ENCODE results near the gene KRTAP10-6. TPM values are rescaled to one million over a fixed set of nuclear protein-coding genes. Genes with fewer than 3 reads are reported as not detected.

KRTAP10-6 gene
- total RNA-seq, 4 donors from 2014 or later = not detected

DNA sequence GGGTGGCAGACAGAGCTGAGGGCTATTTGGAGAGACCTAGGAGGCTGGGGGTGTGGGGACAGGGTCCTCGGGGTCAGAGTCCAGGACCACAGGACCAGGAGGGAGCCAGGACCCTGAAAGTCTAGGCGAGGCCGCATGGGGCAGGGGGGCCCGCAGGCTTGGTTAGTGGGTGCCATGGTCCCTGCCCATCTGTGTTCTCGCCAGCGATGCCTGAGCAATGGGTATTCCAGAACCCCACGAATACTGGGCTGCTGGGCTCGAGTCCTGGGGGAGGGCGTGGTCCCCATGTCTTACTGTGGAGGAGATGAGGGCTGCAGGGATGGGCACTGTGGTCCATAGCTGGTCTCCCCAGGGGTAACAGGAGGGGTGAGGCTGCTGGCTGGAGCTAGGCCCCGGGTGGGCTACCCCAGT lies 2.0 kb downstream of the KRTAP10-6 start:
- H3K36me3 ChIP-seq = no peaks in the 10 kb centered on the region
- no peak overlapping the region for H3K4me3 ChIP-seq
- H3K27ac ChIP-seq = no peak overlapping the region
- H3K4me1 ChIP-seq = no peaks in the 10 kb centered on the region
- intact Hi-C loops (cut with DNase I; ENCODE audit: low total_unique reads) = no loop called here
- TF ChIP-seq CTCF (IDR thresholded peaks at IDR 0.05) = no peak
- no peak for TF ChIP-seq POLR2A (IDR thresholded peaks at IDR 0.05)
- no peaks in the 10 kb centered on the region for H3K9me3 ChIP-seq
- H3K27me3 ChIP-seq = no peaks in the 10 kb centered on the region
- DNase-seq = no peak

DNA sequence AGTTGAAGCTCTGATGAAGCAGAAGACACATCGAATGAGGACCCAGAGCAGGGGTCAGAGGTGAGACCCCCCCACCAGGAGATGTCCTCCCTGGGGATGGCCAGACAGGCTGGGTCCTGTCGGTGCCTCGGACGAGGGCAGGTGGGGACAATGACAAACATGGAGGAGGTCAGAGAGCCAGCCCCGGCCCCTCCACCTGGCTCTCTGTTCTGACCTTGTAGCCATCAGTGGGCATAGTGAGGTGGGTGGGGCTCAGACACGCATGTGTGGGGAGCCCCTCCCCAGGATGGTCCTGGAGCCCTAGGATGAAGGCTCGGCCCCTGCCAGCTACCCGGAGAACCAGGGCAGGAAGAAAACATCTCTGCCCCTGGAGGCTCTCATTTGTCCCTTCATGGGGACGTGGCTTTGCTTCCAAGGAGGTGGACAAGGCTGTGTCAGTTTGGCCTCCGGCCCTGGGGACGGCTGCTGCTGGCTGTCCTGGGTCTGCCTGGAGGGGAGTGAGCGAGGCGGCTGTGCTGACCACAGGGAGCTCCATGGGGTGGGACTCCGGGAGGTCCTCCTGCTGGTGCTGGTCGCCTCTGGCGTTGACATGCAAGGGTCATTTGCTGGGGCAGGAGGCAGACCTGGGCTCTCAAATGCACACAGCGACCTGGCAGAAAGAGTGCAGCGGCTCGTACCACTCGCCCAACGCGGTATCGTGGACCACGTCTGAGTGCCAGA lies 2.6 kb downstream of the KRTAP10-6 start:
- intact Hi-C loops (cut with DNase I; ENCODE audit: low total_unique reads) = no loop called here
- Histone ChIP-seq H3K36me3 (no peaks in the 10 kb centered on the region), H3K27me3 (no peaks in the 10 kb centered on the region)

DNA sequence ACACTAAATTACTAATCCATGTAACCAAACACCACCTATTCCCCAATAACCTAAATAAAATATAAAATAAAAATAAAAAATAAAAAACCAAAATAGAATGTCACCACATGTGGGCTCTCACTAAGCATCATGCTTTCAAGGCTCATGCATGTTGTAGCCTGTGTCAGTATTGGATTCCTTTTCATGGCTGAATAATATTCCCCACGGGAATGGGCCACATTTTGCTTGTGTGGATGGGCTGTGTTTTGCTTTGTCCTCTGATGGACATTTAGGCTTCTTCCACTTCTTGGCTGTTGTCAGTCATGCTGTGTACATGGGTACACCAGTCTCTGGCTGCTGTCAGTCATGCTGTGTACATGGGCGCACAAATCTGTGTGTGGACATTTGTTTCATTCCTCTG lies 3.2 kb downstream of the KRTAP10-6 start:
- no peak for DNase-seq
- H3K4me1 ChIP-seq = no peaks in the 10 kb centered on the region
- no peak overlapping the region for H3K27ac ChIP-seq
- TF ChIP-seq CTCF (IDR thresholded peaks at IDR 0.05) (no peak), POLR2A (IDR thresholded peaks at IDR 0.05) (no peak)
- H3K4me3 ChIP-seq = no peak overlapping the region
- no peaks in the 10 kb centered on the region for H3K36me3 ChIP-seq
- no peaks in the 10 kb centered on the region for H3K9me3 ChIP-seq
- intact Hi-C loops (cut with DNase I; ENCODE audit: low total_unique reads) = no loop called here
- H3K27me3 ChIP-seq = peaks cover 0 to 3% of the 10 kb centered on the region in 2 donors

More for the DNA sequence above, 2.6 kb downstream of the KRTAP10-6 start:
- DNase-seq = no peak
- Histone ChIP-seq H3K27ac (no peak overlapping the region), H3K9me3 (no peaks in the 10 kb centered on the region), H3K4me1 (no peaks in the 10 kb centered on the region), H3K4me3 (no peak overlapping the region)
- no peak for TF ChIP-seq CTCF (IDR thresholded peaks at IDR 0.05)
- no peak for TF ChIP-seq POLR2A (IDR thresholded peaks at IDR 0.05)

DNA sequence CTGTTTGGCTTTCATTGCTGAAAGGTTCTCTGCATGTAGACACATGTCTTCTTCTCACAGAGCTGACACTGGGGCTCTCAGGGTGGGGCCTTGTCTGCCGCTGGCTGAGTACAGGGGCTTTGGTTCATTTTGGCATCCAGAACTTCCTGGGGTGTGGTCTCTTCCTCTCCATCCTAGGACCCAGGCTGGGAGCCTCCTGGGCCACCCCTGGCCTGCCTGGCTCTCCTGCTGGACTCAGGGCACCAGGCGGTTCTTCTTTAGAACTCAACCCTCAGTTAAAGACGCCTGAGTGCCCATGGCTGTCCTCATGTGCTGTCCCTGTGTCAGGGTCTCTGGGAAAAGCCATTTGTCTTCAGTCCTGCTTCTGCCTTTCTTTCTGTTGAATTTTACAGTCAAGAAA lies 6.4 kb downstream of the KRTAP10-6 start:
- no peak for DNase-seq
- no peaks in the 10 kb centered on the region for H3K4me1 ChIP-seq
- intact Hi-C loops (cut with DNase I; ENCODE audit: low total_unique reads) = no loop called here
- H3K9me3 ChIP-seq = no peaks in the 10 kb centered on the region
- peaks cover 0 to 4% of the 10 kb centered on the region in 2 donors for H3K27me3 ChIP-seq
- no peak overlapping the region for H3K27ac ChIP-seq
- TF ChIP-seq CTCF (IDR thresholded peaks at IDR 0.05) (no peak), POLR2A (IDR thresholded peaks at IDR 0.05) (no peak)
- no peak overlapping the region for H3K4me3 ChIP-seq
- H3K36me3 ChIP-seq = no peaks in the 10 kb centered on the region

DNA sequence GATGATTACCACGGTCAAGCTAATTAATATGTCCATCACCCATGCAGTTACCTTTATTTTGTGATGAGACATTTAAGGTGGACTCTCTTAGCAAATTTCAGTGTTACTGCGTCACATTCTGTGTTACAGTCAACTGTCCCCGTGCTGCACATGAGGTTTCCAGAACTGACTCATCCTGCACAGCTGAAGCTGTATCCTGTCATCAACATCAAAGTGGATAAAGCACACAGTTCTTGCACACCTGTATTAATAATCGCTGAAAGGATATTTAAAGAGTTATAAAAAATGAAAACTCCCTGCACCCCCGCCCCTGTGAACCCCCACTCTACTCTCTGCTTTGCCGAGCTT lies 8.5 kb downstream of the KRTAP10-6 start:
- no peak overlapping the region for H3K4me3 ChIP-seq
- no peaks in the 10 kb centered on the region for H3K4me1 ChIP-seq
- H3K27me3 ChIP-seq = peaks cover 0 to 4% of the 10 kb centered on the region in 2 donors
- no peak overlapping the region for H3K27ac ChIP-seq
- no peaks in the 10 kb centered on the region for H3K36me3 ChIP-seq
- no peak for DNase-seq
- H3K9me3 ChIP-seq = no peaks in the 10 kb centered on the region
- intact Hi-C loops (cut with DNase I; ENCODE audit: low total_unique reads) = no loop called here
- TF ChIP-seq POLR2A (IDR thresholded peaks at IDR 0.05) (no peak), CTCF (IDR thresholded peaks at IDR 0.05) (no peak)
